LNCaP clone FGC (cell line): ENCODE data around the gene KNSTRN.

Source experiments
- DNase-seq: peaks from one replicate; pipeline ENCODE4 v3.0.0-alpha.2; 2011; ENCODE audit warnings: low read depth
- H3K4me3 ChIP-seq: 2 replicates; pipeline ENCODE4 v1.5.1; 2011; ENCODE audit warnings: mild to moderate bottlenecking, low read depth, low read length, control low read depth
- TF ChIP-seq, protein P1 (sequence below): IDR thresholded peaks from 2 replicates; pipeline ENCODE4 v1.5.1; 2012; ENCODE audit warnings: mild to moderate bottlenecking; ENCODE audit not compliant: control insufficient read depth, insufficient read depth; ENCODE audit errors: extremely low read depth

The KNSTRN gene

DNA sequence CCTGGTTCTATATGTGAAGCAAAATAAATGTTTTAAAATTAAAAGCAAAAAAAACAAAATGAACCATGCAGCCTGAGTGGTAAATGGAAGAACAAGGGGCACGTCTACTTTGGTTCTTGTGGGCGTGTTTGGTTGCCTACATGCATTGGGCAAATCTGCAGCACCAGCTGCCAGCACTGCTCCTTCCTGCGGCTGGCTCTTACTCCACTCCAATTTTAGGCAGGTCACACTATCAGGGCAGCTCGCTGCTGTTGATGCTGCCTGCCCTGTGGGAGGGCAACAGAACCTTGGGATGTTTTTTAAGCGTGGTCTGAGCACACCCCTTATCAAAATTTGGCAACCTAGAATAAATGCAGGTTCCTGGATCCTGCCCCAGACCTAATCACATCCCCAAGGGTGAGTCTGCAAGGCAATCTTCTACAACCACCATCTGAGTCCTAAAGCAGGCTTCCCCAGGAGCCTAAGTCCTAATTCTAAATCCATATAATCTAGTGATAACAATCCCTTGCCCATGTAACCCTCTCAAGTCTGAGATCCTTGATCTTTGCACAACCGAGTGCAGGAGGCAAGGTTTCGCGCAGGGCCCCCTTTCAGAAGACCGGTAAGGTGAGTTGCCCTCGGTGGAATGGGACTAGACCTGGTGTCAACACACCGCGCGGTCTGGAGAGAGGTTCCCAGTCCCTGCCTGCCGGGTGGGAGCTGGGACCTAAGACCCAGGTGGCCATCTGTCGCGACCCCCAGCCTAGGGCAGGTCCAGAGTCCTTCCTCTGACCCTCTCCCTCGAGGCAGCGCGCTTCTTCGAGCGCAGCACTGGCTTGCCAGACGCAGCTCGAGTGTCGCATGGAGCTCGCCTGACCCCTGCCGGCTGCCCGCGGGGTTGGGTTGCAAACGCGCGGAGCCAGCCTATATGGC, 39.0 kb downstream of the KNSTRN start:
- no peak overlapping the region for H3K4me3 ChIP-seq
- no peak for DNase-seq
- TF ChIP-seq, protein P1, sequence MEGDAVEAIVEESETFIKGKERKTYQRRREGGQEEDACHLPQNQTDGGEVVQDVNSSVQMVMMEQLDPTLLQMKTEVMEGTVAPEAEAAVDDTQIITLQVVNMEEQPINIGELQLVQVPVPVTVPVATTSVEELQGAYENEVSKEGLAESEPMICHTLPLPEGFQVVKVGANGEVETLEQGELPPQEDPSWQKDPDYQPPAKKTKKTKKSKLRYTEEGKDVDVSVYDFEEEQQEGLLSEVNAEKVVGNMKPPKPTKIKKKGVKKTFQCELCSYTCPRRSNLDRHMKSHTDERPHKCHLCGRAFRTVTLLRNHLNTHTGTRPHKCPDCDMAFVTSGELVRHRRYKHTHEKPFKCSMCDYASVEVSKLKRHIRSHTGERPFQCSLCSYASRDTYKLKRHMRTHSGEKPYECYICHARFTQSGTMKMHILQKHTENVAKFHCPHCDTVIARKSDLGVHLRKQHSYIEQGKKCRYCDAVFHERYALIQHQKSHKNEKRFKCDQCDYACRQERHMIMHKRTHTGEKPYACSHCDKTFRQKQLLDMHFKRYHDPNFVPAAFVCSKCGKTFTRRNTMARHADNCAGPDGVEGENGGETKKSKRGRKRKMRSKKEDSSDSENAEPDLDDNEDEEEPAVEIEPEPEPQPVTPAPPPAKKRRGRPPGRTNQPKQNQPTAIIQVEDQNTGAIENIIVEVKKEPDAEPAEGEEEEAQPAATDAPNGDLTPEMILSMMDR: peak; percentile 98

DNA sequence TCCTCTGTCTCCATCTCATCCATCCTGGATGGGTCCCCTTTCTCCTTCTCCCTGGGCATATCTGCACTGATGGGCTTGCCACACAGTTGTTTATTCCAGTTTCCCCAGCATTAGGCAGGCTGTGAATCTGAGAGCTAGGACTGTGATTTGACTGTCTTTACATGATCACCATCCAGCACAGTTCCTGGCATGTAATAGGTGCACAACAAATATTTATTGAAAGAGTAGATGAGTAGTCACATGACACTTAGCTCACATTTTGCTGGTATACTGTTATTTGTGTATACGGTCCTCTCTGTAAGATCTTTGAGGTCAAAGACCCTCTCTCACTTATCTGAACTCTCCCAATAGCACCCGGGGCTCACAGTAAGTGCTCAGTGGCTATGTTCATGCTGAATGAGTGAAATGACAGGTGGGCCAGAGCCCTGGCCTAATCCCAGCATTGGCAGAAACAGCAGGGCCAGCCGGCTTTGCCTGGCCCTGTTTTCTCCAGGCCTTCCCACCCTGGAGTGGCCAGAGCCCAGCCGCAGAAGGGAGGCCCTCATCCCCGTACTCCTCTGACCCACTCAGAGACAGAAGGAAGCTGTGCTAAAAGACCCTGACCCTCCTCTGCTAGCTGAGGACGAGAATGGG, 42.1 kb downstream of the KNSTRN start:
- no peak overlapping the region for H3K4me3 ChIP-seq
- TF ChIP-seq, protein P1: no peak
- no peak for DNase-seq

DNA sequence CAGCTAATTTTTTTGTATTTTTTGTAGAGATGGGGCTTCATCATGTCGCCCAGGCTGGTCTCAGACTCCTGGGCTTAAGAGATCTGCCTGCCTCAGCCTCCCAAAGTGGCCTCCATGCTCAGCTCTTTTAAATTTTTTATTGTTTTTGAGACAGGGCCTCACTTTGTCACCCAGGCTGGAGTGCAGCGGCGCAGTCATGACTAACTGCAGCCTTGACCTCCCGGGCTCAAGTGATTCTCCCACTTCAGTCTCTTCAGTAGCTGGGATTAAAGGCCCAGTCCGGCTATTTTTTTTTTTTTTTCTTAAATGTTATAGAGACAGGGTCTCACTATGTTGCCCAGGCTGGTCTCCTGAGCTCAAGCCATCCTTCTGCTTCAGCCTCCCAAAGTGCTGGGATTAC, 43.2 kb downstream of the KNSTRN start:
- H3K4me3 ChIP-seq: no peak overlapping the region
- no peak for DNase-seq
- TF ChIP-seq, protein P1: no peak

DNA sequence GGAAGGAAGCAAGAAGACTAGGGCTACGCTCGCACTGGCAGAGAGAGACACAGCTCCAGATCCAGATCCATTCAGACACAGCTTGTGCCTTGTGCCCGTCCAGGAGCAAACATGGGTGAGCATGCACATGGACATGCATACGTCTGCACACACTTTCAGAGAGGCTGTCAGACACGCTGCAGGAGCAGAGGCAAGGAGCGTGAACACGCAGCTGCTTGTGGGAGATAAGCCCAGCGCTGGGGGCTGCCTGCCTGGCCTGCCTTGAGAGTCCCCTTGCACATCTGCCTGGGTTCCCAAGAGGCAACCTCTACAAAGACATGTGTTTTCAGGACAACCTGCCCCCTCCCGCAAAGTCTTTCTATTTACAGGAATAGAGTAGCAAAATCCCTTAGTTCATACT, 44.7 kb downstream of the KNSTRN start:
- DNase-seq: no peak
- H3K4me3 ChIP-seq: no peak overlapping the region
- TF ChIP-seq, protein P1: no peak

DNA sequence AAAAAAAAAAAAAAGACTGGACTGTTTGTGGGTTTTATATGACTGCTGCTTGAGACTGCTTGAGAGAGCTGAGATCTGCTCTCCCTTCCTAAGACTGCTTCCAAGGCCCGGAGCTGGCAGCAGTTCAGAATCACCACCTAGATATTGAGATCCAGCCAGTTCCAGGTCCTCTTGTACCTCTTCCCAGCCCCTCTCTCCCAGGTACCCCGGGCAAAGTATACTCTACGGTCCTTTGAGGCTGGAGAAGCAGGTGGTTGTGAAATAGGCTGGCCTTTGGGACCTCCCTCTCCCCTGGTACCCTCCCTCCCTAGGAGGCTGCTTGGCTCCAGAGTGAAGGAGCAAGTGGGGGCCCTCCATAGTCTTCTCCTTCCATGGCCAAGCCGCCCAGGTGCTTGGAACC, 45.7 kb downstream of the KNSTRN start:
- TF ChIP-seq, protein P1: no peak
- DNase-seq: no peak
- no peak overlapping the region for H3K4me3 ChIP-seq

DNA sequence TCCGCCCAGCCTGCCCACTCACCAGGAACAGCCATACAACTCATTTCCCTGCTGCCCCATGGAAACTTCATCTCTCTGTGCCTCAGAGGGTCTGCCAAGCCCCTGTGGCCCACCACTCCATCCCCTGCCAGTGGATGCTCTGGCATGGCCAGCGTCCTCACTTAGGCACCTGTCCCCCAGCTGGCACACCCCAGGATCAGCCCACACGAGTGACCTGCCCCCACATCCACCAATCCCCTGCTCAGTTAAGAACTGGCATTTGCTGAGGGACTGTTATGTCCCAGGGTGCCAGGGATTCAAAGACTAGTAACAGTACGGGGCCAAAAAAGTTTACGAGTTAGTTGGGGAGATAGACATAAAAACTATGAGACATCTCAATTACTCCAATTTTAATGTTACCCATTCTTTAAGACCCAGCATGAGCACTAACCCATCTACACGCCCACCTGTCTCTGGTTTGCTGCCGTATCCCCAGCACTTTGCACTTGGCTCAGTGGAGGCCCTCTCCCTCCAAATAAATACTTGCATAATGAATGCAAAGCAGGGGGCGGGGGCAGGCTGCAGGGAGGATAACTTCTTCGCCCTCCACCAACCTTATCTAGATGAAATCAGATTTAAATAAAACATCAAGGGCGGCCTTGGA, 46.7 kb downstream of the KNSTRN start:
- no peak overlapping the region for H3K4me3 ChIP-seq
- TF ChIP-seq, protein P1: no peak
- no peak for DNase-seq
